OCI-LY1 (cell line): ENCODE data around the gene ST3GAL4.
"Not testable (repeated sequence)": the region's sequence is repeated elsewhere in the genome, so short reads cannot be mapped to it uniquely, and the experiment has no call there.

Experiments
- H2AFZ ChIP-seq: fragments of 200-600 bp; sonication (generic), shearing (Covaris generic); 2 replicates; pipeline ENCODE4 v1.6.0; 2014; ENCODE audit warnings: antibody characterized with exemption, mild to moderate bottlenecking, low read length
- H3F3A ChIP-seq: fragments of 200-600 bp; sonication (generic), shearing (Covaris generic); 2 replicates; pipeline ENCODE4 v1.6.0; 2014; ENCODE audit warnings: mild to moderate bottlenecking, antibody characterized with exemption, low read length, moderate library complexity; ENCODE audit not compliant: insufficient read depth
- H3K27ac ChIP-seq: fragments of 200-600 bp; sonication (generic); 2 replicates; pipeline ENCODE4 v1.5.1; 2014; ENCODE audit warnings: low read length, mixed run types, mild to moderate bottlenecking, low read depth; ENCODE audit not compliant: poor library complexity, severe bottlenecking
- H3K27me3 ChIP-seq: fragments of 200-600 bp; sonication (generic); 2 replicates; pipeline ENCODE4 v1.6.0; 2014; ENCODE audit warnings: antibody characterized with exemption, mild to moderate bottlenecking, low read length, moderate library complexity; ENCODE audit not compliant: insufficient read depth
- H3K36me3 ChIP-seq: fragments of 200-600 bp; sonication (generic); 2 replicates; pipeline ENCODE4 v1.6.1; 2014; ENCODE audit warnings: mild to moderate bottlenecking, antibody characterized with exemption, low read length, moderate library complexity, mixed read lengths; ENCODE audit not compliant: insufficient read depth
- H3K4me1 ChIP-seq: fragments of 200-600 bp; sonication (generic); 2 replicates; pipeline ENCODE4 v1.5.1; 2014; ENCODE audit warnings: mild to moderate bottlenecking, low read length, moderate library complexity; ENCODE audit not compliant: insufficient read depth, severe bottlenecking
- H3K4me2 ChIP-seq: fragments of 200-600 bp; sonication (generic), shearing (Covaris generic); 2 replicates; pipeline ENCODE4 v1.6.1; 2014; ENCODE audit warnings: low read length
- H3K4me3 ChIP-seq: fragments of 200-600 bp; sonication (generic); 2 replicates; pipeline ENCODE4 v1.5.1; 2014; ENCODE audit warnings: low read length, low read depth, mild to moderate bottlenecking, mixed read lengths; ENCODE audit not compliant: poor library complexity, severe bottlenecking
- H3K79me2 ChIP-seq: fragments of 200-600 bp; shearing (Covaris generic); 2 replicates; pipeline ENCODE4 v1.6.1; 2016; ENCODE audit warnings: mixed run types, low read length, mixed read lengths; ENCODE audit not compliant: insufficient read depth
- H3K9ac ChIP-seq: fragments of 200-600 bp; sonication (generic), shearing (Covaris generic); 2 replicates; pipeline ENCODE4 v1.6.1; 2014; ENCODE audit warnings: mild to moderate bottlenecking, low read length, mixed read lengths
- H3K9me2 ChIP-seq: fragments of 200-600 bp; sonication (generic), shearing (Covaris generic); 2 replicates; pipeline ENCODE4 v1.6.1; 2014; ENCODE audit warnings: low read depth, mild to moderate bottlenecking, low read length, mixed read lengths
- H3K9me3 ChIP-seq: fragments of 200-600 bp; shearing (Covaris generic); 2 replicates; pipeline ENCODE4 v1.6.1; 2014; ENCODE audit warnings: low read length, mixed read lengths
- H4K20me1 ChIP-seq: fragments of 200-600 bp; sonication (generic), shearing (Covaris generic); 2 replicates; pipeline ENCODE4 v1.6.0; 2016; ENCODE audit warnings: mild to moderate bottlenecking, low read length; ENCODE audit not compliant: insufficient read depth
- EZH2 ChIP-seq: fragments of 200-600 bp; sonication (generic), shearing (Covaris generic); IDR thresholded peaks from 2 replicates; pipeline ENCODE4 v1.8.0; 2017; ENCODE audit warnings: borderline replicate concordance, mixed run types, mild to moderate bottlenecking, antibody characterized with exemption, low read length, moderate library complexity, mixed read lengths
- TF ChIP-seq, protein P1 (sequence below): fragments of 200-600 bp; sonication (generic), shearing (Covaris generic); IDR thresholded peaks from 2 replicates; pipeline ENCODE4 v1.5.1; 2017; ENCODE audit warnings: mild to moderate bottlenecking, antibody characterized with exemption, low read length, moderate library complexity, mixed read lengths

Gene ST3GAL4

DNA sequence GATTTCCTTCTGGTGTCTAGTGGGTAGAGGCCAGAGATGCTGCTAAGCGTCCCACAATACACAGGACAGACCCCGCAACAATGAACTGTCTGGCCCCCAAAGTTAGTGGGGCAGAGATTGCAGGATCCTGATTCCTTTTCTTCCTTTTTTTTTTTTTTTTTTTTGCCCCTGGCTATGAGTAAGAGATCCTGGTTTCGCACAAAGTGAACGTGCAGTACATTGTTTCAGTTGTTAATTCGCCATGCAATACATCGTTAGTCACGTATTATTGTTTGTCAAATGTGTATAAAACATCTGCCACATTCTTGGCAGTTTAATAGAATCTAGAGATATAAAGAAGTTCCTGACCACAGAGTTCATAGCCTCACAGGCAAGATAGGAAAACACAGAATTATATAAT is 20.2 kb downstream of the ST3GAL4 start:
- H3K9ac ChIP-seq, result no peak overlapping the region
- no peak overlapping the region for H3K4me2 ChIP-seq
- no peaks in the 10 kb centered on the region for H3K36me3 ChIP-seq
- H2AFZ ChIP-seq, result no peak overlapping the region
- no peaks in the 10 kb centered on the region for H3K4me1 ChIP-seq
- no peak overlapping the region for H3K27ac ChIP-seq
- no peaks in the 10 kb centered on the region for H3K9me2 ChIP-seq
- H3K4me3 ChIP-seq, result no peak overlapping the region
- TF ChIP-seq, protein P1, sequence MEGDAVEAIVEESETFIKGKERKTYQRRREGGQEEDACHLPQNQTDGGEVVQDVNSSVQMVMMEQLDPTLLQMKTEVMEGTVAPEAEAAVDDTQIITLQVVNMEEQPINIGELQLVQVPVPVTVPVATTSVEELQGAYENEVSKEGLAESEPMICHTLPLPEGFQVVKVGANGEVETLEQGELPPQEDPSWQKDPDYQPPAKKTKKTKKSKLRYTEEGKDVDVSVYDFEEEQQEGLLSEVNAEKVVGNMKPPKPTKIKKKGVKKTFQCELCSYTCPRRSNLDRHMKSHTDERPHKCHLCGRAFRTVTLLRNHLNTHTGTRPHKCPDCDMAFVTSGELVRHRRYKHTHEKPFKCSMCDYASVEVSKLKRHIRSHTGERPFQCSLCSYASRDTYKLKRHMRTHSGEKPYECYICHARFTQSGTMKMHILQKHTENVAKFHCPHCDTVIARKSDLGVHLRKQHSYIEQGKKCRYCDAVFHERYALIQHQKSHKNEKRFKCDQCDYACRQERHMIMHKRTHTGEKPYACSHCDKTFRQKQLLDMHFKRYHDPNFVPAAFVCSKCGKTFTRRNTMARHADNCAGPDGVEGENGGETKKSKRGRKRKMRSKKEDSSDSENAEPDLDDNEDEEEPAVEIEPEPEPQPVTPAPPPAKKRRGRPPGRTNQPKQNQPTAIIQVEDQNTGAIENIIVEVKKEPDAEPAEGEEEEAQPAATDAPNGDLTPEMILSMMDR, result no peak
- TF ChIP-seq EZH2, result no peak
- H3F3A ChIP-seq, result no peaks in the 10 kb centered on the region
- no peaks in the 10 kb centered on the region for H3K27me3 ChIP-seq
- H3K79me2 ChIP-seq, result no peaks in the 10 kb centered on the region
- H4K20me1 ChIP-seq, result no peaks in the 10 kb centered on the region
- no peaks in the 10 kb centered on the region for H3K9me3 ChIP-seq

GRCh38 chr11:126378763-126379162 is 23.3 kb downstream of the ST3GAL4 start:
- Histone ChIP-seq H3K4me1 (no peaks in the 10 kb centered on the region), H3K79me2 (no peaks in the 10 kb centered on the region)

DNA sequence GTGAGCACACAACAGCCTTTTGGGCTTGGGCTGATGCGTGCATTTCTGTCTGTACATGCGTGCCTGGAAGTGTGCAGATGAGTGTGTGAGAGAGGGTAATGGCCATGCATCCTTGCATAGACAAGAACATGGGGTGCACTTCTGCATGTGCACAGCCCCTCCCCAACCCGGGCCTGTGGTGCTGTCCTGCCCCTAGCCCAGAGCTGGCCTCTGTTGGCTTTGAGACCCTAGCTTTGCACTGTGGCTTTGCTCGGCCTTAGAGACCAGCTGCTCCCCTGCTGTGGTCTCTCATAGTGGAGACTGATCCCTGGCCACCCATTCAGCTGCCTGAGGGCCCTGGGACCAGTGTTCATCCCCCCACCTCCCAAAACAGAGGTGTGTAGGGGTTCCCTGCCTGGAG is 25.4 kb downstream of the ST3GAL4 start:
- H3K9me2 ChIP-seq, result no peaks in the 10 kb centered on the region
- H3K79me2 ChIP-seq, result no peaks in the 10 kb centered on the region
- H2AFZ ChIP-seq, result no peak overlapping the region
- no peaks in the 10 kb centered on the region for H3F3A ChIP-seq
- no peaks in the 10 kb centered on the region for H3K9me3 ChIP-seq
- H3K4me2 ChIP-seq, result no peak overlapping the region
- H3K36me3 ChIP-seq, result no peaks in the 10 kb centered on the region
- no peak overlapping the region for H3K27ac ChIP-seq
- H4K20me1 ChIP-seq, result no peaks in the 10 kb centered on the region
- no peak overlapping the region for H3K4me3 ChIP-seq
- no peaks in the 10 kb centered on the region for H3K4me1 ChIP-seq
- H3K9ac ChIP-seq, result no peak overlapping the region
- H3K27me3 ChIP-seq, result no peaks in the 10 kb centered on the region
- TF ChIP-seq, protein P1, result no peak
- no peak for TF ChIP-seq EZH2

More at GRCh38 chr11:126378763-126379162, 23.3 kb downstream of the ST3GAL4 start:
- H3K27me3 ChIP-seq, result no peaks in the 10 kb centered on the region
- H2AFZ ChIP-seq, result no peak overlapping the region
- H3F3A ChIP-seq, result no peaks in the 10 kb centered on the region
- TF ChIP-seq EZH2, result no peak
- TF ChIP-seq, protein P1, result no peak
- H4K20me1 ChIP-seq, result no peaks in the 10 kb centered on the region
- no peaks in the 10 kb centered on the region for H3K36me3 ChIP-seq
- no peaks in the 10 kb centered on the region for H3K9me2 ChIP-seq
- H3K4me3 ChIP-seq, result no peak overlapping the region
- no peak overlapping the region for H3K9ac ChIP-seq
- no peaks in the 10 kb centered on the region for H3K9me3 ChIP-seq
- H3K4me2 ChIP-seq, result no peak overlapping the region
- no peak overlapping the region for H3K27ac ChIP-seq

GRCh38 chr11:126381960-126382359 is 26.5 kb downstream of the ST3GAL4 start:
- H3K4me2 ChIP-seq, H3K79me2 ChIP-seq, H3K27me3 ChIP-seq, H4K20me1 ChIP-seq, H3K4me3 ChIP-seq, H3K9me2 ChIP-seq, H3F3A ChIP-seq, H3K36me3 ChIP-seq, H3K4me1 ChIP-seq, H3K9me3 ChIP-seq, H2AFZ ChIP-seq, H3K9ac ChIP-seq, H3K27ac ChIP-seq: not testable (repeated sequence)

DNA sequence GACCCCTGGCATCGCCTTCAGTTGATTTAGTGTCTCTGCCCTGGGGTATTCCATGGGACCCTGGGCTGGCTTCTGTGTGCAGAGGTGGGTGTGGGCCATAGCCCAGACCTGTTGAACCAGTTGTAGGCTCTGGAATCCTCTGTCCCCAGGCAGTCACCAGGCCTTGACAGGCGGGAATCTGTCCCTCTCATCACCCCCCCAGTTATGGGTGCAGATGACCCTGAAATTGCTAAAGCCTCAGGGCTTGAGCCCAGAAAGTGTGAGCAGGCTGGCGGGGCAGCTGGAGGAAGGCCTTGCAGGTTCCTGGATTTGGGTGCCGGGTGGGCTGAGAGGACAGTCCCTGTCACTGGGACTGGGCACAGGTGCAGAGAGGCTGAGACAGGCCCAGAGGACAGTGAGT is 27.2 kb downstream of the ST3GAL4 start:
- H4K20me1 ChIP-seq, H3F3A ChIP-seq, H3K4me2 ChIP-seq, H3K9me3 ChIP-seq, H3K79me2 ChIP-seq, H3K9ac ChIP-seq, H3K9me2 ChIP-seq, H2AFZ ChIP-seq, H3K27me3 ChIP-seq, H3K27ac ChIP-seq, H3K4me3 ChIP-seq, H3K4me1 ChIP-seq, H3K36me3 ChIP-seq: not testable (repeated sequence)
